Left lobe of liver (tissue), 2 donors: ENCODE results near the gene COX6B2. TPM values are rescaled to one million over a fixed set of nuclear protein-coding genes. Genes with fewer than 3 reads are reported as not detected.
A peak's percentile ranks its signal among the peaks of the same experiment; 100 is the strongest.
"Not testable (repeated sequence)": the region's sequence is repeated elsewhere in the genome, so short reads cannot be mapped to it uniquely, and the experiment has no call there.

Source experiments
- ATAC-seq: fragments of 200-7000 bp; cut with Tn5 transposase; one replicate; pipeline ENCODE4 v1.9.1; 2020; ENCODE audit warnings: mild to moderate bottlenecking, moderate library complexity
- DNase-seq: peaks from one replicate; pipeline ENCODE4 v3.0.0-alpha.2; 2020; ENCODE audit warnings: low spot score
- total RNA-seq: library from RNA; stranded (reverse); gene quantifications from one replicate; pipeline ENCODE4 v1.2.1, GENCODE V29; 2021
- donor health status: DM: no; HTN: no; CAD: no; lungs with moderate emphysema.
- donor health status: DM: no; HTN: yes; CAD: no.

The COX6B2 gene, protein sequence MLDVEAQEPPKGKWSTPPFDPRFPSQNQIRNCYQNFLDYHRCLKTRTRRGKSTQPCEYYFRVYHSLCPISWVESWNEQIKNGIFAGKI
- total RNA-seq: not detected

DNA sequence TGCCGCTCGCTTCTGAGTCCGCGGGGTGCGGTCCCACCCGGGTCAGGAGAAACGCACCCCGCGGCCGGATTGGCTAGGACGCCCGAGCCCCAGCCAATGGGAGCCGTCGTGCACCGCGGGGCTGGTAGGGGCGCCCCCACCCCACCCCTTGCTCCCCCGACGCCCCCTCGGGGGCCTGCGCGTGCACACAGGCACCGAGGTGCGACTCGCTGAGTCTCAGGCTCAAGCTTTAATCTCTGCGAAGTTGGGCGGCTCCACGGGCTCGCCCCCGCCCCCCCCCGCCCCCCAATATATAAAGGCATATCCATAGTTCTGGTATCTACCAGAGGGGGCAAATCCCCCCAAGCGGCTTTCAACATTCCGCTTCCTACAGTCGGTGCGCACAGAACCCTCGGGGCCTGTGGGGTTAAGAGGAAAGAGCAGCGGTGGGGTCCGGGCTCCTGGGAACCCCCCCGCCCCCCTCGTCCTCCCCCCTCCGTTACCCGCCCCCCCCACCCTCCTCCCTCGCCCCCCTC is at the start of gene COX6B2:
TSS of gene COX6B2 (minus strand) at position 22 of the 515 bp plus-strand sequence. CDS start 198 bp downstream, outside the sequence.
- no peak for DNase-seq
- ATAC-seq: no peak

DNA sequence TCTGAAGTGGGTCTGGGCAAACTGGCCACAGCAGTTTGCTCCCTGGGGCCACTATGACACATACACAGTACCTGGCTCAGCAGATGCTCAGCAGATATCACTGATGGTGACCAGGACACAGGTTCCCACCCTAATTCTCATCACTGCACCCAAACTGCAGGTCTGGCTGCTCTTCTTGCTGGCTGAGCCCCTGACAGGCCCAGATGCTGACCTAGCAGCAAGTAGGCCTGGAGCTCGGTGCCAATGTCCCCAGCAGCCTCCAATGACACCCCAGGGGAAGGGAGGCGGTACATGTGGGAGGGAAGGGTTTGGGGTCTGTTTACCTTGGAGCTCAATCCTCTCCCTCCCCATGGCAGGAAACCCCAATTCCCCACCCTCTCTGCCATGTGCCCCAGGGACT is 48.0 kb upstream of the COX6B2 start:
- DNase-seq (no peak), ATAC-seq (no peak)

DNA sequence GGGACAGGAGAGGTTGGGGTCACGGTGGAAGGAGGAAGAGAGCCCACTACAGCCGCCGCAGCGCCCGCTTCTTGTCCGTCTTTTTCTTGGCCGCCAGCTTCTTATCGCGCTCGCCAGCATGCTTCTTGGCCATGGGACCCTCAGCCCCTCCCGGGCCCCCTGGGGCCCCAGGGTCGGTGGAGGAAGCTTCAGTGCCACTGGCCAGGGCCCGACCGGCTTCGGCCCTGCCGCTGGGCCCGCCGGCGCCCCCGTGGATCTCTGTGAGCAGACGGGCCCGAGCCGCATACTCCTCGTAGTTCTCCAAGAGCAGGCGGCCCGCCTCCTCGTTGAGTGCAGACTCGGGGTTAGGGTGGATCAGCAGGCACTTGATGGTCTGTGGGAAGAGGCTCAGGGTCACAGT is 46.9 kb upstream of the COX6B2 start:
- ATAC-seq, DNase-seq: not testable (repeated sequence)

DNA sequence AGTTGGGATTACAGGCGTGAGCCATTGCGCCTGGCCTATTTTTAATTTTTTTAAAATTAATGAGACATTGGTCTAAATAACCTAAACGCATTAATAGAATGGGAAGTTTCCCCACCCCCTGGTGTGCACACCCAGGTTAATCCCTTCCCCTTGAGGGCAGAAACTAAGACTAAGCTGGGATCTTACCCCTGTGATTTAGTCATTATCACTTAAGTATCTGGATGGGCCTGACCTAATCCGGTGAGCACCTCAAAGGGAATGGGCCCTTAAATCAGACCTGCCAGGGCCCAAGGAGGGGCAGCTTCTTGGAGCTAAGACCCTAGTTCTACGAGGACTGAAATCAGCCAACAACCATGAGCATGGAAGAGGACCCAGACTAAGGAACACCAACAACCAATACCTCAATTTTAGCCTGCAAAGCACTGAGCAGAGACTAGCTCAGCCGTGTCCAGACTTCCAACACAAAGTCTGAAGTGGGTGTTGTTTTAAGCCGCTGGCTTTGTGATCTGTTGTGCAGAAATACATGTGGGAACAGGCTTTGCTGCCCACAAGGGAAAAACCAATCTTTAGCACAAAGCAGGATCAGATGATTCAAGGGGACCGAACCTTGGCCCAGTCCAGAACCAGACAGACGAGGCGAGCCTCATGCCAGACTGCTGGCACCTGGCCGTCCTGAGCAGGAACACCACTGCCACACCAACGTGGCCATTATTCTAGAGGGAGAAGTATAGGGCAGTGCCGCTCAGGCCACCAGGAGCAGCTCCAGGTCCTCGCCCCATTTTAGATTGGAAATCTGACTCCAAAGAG is 46.0 kb upstream of the COX6B2 start:
- DNase-seq (no peak), ATAC-seq (no peak)

DNA sequence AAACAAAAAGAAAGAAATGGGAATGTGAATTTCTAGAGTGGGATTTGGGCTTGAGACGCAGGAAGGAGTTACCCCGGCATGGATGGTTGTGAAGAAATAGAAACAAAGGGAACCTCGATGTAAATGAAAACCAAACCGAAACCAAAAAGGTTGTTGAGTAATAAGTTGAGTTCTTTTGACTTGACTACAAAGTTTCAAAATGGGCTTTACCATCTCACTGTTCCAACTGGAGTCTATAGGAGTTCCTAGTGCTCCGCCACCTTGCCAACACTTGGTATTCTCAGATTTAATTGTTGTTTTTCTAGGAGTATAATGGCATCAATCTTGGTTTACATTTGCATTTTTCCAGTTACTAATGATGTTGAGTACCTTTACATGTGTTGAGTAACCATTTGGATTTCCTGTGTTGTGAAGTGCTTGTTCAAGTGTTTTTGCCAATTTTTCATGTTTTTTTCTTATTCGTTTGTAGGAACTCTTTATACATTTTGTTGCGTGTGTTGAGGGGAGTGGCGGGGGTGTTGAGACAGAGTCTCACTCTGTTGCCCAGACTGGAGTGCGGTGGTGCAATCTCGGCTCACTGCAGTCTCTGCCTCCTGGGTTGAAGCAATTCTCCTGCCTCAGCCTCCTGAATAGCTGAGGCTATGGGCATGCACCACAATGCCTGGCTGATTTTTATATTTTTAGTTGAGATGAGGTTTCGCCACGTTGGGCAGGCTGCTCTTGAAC is 43.8 kb upstream of the COX6B2 start:
- ATAC-seq (no peak), DNase-seq (no peak)

DNA sequence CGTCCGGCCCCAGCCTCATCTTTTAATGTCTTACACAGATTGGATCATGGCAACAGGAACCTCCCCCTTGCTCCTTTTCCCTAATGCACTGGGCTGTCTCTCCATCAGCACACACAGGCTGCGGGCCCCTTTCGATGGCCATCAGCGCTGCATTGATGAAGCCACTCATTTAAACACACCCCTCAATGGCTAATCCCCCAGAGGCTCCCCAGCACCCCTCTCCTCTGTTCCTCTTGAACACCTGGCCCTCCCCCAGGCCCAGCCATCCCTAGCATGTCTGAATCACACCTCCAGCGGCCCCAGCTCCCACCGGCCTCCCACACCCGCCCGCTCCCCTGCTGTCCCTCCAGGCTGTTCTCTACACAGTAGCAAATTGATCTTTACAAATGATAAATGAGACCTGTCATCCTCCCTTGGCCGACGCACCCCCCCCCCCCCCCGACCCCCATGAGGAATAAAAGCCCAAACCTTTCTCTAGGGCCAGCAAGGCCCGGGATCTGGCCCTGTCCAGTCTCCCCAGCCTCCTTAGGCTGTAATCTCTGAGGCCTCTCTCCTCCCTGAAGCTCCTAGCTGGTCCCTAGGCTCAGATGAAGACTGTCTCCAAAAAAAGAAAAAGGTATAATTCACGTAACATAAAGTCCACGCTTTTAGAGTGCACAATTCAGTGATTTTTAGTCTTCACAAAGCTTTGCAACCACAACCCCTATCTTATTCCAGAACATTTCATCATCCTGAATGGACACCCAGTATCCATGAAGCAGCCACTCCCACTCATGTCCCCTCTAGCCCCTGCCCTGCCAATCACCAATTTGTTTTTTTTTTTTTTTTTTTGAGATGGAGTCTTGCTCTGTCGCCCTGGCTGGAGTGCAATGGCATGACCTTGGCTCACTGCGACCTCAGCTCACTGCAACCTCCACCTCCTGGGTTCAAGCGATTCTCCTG is 38.6 kb upstream of the COX6B2 start:
- DNase-seq (no peak), ATAC-seq (no peak)

DNA sequence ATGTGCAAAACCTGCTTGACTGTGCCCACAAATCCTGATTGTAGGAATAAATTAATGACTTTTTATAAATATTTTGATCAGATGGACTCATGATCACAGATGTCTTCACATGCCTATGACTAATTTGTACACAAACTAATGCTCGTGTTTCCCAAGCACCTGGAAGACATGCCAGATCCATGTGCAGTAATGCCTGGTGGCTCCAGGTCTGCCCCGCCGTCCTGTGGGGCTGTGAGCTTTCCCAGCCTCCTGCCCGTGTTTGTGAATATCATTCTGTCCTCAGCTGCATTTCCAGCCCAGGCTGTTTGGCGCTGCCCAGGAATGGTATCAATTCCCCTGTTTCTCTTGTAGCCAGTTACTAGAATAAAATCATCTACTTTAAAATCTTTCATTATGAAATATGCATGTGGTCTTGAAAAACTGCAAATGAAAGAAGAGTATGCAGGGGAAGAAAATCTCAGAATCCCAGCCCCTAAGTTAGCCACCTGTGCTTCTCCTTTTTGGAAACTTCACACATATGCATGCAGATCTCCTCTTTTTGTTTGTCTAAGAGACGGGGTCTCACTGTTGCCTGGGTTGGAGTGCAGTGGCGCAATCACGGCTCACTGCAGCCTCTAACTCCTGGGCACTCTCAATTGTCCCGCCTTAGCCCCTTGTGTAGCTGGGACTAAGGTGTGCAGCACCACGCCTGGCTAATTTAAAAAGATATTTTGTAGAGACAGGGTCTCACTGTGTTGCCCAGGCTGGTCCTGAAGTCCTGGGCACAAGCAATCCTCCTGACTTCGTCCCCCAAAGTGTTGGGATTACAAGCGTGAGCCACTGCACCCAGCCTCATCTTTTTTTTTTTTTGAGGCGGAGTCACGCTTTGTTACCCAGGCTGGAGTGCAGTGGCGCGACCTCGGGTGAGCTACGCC is 37.4 kb upstream of the COX6B2 start:
- DNase-seq (no peak), ATAC-seq (no peak)

DNA sequence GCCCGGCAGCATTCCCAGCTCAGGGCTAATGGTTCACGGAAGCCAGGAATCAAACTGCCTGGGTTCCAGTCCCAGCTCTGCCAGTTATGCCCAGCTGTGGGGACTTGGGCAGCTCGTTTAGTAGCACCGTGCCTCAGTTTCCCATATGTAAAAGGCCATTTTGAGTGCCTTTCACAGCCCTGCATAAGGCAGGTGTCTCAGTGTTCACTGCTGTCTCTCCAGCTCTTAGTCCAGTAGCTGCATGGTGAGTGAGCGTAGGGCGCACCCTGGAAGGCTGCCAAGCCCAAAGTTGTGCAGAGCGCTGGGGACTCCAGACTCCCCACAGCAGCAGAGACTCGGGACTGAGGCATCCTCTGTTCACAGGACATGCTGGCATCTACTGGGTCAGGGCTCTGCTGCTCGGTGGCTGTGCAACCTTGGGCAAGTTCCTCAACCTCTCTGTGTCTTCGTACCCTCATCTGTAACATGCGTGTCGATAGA is 36.7 kb upstream of the COX6B2 start:
- ATAC-seq (no peak), DNase-seq (no peak)

DNA sequence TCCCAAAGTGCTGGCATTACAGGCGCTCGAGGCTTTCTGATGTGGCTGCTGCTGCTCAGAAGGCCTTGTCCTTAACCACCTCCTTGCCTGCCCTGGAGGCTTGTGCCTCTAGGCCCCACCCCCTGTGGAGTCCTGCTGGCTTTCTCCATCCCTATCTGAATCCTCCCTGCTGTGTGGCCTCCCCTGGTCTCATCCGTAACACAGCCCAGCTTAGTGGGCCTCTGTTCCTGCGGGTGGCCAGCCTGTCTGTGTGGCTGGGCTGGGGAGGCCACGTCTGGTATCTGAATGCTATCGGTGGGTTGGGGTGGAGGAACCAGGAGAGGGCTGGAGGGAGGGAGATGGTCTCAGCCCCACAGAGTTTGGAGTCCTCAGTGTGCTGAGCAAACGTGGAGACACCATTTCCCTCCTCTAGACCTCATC is 36.0 kb upstream of the COX6B2 start:
- no peak for DNase-seq
- no peak for ATAC-seq

DNA sequence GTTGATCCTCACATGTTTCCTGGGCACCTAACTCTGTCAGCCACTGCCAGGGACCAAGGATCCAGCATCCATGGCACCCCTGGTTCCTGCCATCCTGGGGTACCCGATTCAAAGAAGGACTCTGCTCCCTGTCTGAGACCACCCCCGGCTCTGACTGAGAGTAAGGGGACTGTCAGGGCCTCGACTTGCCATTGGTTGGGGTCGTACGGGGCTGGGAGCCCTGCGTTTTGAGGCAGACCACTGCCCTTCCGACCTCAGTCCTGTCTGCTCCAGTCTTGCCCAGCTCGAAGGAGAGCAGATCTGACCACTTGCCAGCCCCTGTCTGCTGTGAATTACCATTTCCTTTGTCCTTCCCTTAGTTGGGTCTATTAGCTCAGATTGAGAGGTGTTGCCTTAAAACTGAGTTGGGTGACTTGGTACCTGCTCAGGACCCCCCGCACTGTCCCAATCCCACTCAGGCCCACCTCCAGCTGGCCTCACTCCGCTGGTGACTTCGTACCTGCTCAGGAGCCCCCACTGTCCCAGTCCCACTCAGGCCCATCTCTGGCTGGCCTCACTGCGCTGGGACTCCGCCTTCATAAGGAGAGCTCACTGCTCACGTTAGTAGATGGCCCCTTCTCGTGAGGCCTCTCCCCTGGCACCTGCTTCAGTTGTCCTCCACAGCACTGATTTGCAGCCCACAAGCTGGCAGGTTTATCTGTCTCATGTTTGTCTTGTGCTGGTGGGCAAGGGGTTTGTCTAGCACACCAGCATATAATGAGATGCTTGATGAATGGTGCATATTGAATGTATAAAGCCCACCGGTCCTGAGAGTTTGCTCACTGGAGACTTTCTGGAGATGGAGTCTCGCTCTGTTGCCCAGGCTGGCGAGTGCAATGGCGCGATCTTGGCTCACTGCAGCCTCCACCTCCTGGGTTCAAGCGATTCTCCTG is 35.1 kb upstream of the COX6B2 start:
- no peak for ATAC-seq
- DNase-seq: no peak

DNA sequence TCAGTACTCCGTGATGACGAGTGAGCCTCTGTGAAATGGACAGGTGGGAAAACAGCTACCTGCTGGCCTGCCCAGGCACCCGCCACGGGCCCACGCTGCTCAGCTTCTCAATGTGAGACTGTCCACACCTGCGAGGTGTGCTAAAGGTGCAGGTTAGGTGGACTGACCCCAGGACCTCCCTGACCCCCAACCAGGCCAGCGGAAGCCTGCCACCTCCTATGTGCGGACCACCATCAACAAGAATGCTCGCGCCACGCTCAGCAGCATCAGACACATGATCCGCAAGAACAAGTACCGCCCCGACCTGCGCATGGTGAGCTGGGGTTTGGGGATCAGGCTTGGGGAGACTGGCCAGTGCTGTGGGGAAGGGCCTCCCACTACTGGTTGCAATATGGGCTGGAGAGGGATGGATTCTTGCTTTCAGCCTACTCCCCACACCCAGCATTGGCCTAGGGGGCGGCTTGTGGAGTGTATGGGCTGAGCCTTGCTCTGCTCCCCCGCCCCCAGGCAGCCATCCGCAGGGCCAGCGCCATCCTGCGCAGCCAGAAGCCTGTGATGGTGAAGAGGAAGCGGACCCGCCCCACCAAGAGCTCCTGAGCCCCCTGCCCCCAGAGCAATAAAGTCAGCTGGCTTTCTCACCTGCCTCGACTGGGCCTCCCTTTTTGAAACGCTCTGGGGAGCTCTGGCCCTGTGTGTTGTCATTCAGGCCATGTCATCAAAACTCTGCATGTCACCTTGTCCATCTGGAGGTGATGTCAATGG is 33.4 kb upstream of the COX6B2 start:
- DNase-seq: no peak
- ATAC-seq: no peak

DNA sequence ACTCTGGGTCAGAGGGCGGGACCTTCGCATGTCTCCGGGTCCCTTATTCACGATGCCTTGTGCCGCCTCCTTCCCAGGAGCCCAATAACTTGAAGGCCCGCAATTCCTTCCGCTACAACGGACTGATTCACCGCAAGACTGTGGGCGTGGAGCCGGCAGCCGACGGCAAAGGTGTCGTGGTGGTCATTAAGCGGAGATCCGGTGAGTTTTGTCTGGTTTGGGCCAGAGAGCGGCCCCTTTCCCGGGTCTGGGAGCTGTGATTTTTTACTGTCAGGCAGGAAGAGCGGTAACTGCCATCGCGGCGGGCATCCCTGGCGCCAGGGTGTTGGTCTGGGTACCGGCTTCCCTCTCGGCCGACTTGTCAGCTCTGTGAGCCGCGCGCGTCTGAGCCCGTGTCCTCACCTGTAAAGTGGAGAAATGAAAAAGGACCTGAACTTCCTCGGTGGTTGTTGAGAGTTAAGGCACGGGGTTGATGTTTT is 32.0 kb upstream of the COX6B2 start:
- ATAC-seq (no peak), DNase-seq (no peak)

DNA sequence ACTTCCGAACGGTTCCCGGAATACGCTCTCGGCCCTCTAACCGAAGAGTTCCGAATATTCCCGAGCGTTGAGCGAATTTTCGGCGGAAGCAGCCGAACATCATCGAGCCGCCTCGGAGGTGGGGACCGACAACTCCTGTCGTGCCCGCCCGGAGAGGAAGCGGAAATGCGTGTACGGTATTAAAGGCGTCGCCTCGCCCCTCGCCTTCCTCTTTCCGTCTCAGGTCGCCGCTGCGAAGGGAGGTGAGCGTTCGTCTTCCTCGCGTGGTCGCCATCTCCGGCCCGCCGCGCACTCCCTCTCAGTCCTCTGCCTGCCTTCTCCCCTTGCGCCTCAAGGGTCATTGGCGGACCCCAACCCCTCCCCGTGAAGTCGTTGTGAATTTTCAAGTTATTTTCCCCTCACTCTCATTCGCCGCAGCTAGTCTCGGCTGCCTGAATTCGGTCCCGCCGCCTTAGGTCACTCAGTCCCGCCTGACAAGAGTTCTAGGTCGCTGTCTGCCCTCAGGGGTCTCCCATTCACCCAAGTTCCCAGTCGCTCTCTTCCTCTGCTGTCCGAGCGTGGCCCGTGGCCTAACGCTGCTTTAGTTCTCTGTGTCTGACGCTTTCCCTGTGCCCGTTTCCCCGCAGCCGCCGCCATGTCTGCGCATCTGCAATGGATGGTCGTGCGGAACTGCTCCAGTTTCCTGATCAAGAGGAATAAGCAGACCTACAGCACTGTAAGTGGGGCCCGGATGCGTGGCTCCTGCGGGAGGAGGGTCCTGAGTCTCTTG is 31.4 kb upstream of the COX6B2 start, which contains the start of gene RPL28:
TSS of gene RPL28 (plus strand) at position 209 of the 769 bp plus-strand sequence. CDS start at position 635, 426 bp downstream.
- DNase-seq: peak; percentile 99
- ATAC-seq: peak; percentile 80

DNA sequence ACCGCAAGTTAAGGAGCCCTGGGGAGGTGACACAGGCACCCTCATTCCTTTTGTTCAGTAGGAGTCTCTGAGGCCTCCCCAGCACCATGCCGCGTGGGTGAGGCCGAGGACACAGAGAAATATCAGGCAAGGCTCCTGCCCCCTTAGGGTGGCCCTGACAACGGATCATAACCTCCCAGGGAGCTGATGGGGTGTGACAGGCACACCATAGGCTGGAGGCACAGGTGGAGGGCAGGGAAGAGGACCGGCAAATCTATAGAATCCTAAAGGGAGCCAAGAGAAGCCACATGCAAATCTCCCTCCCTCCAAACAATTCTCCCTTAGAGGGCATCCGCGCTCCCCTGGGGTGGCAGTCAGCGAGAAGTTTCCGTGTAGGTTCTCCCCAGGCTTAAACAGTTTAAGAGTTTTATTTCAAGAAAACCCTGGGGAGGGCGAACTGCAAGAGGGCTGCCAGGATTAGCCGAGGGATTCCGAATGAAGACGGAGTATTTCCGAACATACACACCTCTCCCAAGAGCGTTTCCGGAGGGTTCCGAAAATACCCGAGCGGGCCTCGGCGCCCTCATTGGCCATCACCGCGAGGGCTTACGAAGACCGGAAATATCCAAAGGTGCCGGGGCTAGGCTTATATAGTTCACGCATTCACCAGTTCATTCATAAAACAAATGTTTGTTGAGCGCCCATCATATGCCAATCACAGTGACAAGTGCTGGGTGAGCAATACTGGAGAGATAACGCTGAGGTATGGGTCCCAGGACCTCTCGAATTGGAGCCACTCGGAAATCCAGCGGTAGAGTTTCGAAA is 30.6 kb upstream of the COX6B2 start:
- peak; percentile 97 for DNase-seq
- ATAC-seq: peak; percentile 78

DNA sequence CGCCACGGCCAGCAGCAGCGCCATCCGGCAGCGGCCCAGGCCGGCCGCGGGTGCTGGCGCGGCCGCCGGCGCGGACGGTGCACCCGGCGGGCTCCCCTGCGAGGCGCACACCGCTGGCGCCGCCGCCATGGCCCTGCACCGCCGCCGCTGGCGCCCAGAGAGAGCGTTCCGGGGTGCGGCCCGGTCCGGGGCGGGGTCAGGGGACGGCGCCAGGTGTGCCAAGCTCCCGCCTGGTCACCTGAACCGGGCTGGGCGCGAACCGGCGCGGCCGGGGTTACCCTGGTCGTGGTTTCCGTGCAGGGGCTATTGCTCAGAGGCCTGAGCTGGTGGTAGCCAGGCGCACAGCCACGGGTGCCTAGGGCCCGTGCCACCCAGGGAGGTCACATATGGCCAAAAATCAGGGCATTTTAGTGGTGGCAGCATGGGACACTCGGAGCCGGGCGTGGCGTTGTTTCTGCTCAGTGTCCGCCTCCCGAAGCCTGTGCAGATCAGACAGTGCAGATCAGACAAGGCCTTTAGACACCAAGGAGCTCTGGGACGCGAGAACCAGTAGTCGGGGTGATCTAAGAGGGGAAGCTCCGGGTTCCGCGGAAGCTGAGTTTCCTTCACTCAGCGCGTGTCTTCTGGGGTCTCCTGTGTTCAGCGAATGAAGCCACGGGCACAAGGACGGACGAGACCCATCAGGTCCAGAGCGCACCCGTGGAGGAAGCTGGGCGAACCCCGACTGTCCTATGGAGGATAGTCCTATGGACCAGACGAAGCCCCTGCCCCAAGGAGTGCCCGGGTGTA is 29.8 kb upstream of the COX6B2 start, which contains the start of gene TMEM238:
TSS of gene TMEM238 (minus strand) at position 162 of the 789 bp plus-strand sequence. CDS start at position 129, 33 bp downstream.
- peak; percentile 83 for DNase-seq
- ATAC-seq: peak; percentile 66
